SH-SY5Y (cell line): ENCODE measurements around the gene CEACAM18.

Source experiments
- GATA2 ChIP-seq: IDR thresholded peaks from 2 replicates; pipeline ENCODE4 v1.6.1; 2011; ENCODE audit warnings: mild to moderate bottlenecking, low read depth, low read length
- GATA3 ChIP-seq: IDR thresholded peaks from 2 replicates; pipeline ENCODE4 v1.6.1; 2011; ENCODE audit warnings: low read depth, mild to moderate bottlenecking, low read length, moderate library complexity

DNA sequence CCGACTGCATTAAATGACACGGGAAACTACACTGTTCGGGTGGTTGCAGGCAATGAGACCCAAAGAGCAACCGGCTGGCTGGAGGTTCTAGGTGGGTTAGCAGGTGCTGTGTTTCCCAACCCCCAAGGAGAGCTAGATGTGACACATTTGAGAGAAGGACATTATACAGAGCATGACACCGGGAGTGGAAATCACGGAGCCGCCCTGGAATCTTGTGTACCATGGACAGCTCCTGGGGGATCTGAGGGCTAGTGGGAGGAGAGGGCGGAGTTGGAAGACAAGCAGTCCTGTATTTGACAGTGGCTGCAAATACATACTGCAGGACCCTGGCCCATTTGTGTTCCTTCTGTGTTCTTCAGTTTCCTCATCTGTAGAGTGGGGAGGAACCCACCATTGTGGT lies 2.3 kb downstream of the CEACAM18 start:
- TF ChIP-seq GATA2 (no peak), GATA3 (no peak)
